ENCODE results near the gene KIF27.
A peak's percentile ranks its signal among the peaks of the same experiment; 100 is the strongest.
"Not testable (repeated sequence)": the region's sequence is repeated elsewhere in the genome, so short reads cannot be mapped to it uniquely, and the experiment has no call there.

The KIF27 gene

DNA sequence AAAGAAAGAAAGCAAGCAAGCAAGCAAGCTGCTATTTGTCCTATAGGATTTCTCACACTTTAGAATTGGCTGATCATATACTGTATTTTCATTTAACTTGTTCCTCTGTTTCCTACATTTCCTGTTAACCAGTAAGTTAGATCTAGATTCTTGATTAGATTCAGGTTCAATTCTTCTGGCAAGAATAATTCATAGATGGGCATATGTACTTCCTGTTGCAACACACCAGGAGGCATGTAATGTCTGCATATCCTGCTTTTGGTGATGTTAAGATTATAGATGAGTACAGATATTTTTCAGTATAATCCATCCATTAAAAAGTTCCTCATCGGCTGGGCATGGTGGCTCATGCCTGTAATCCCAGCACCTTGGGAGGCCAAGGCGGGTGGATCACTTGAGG is 10.8 kb upstream of the KIF27 start:
- Histone ChIP-seq H3K27ac (ENCODE audit: low read depth, low read length) (no peak overlapping the region), H3K4me3 (ENCODE audit: low read depth, low read length) (no peak overlapping the region), H3K9me3 (ENCODE audit: control insufficient read depth, insufficient read depth, low read depth, low read length) (no peaks in the 10 kb centered on the region), H3K9ac (ENCODE audit: low read length) (no peak overlapping the region), H3K27me3 (ENCODE audit: control insufficient read depth, insufficient read depth, low read length) (no peaks in the 10 kb centered on the region), H3K4me1 (ENCODE audit: control insufficient read depth, insufficient read depth, low read length) (peaks cover 12% of the 10 kb centered on the region), H3K36me3 (ENCODE audit: control insufficient read depth, insufficient read depth, low read length) (no peaks in the 10 kb centered on the region)

DNA sequence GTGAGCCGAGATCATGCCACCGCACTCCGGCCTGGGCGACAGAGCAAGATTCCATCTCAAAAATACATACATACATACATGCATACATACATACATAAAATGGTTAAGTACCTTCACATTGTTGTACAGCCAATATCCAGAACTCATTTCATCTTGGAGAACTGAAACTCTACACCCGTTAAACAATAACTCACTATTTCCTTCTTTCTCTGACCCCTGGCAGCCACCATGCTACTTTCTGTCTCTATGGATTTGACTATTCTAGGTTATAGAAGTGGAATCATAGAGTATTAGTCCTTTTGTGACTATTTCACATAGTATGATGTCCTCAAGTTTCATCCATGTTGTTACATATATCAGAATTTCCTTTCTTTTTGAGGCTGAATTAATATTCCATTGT is 9.6 kb upstream of the KIF27 start:
- peaks cover 12% of the 10 kb centered on the region for H3K4me1 ChIP-seq (ENCODE audit: control insufficient read depth, insufficient read depth, low read length)
- no peaks in the 10 kb centered on the region for H3K9me3 ChIP-seq (ENCODE audit: control insufficient read depth, insufficient read depth, low read depth, low read length)
- H3K36me3 ChIP-seq (ENCODE audit: control insufficient read depth, insufficient read depth, low read length): no peaks in the 10 kb centered on the region
- H3K9ac ChIP-seq (ENCODE audit: low read length): no peak overlapping the region
- H3K4me3 ChIP-seq (ENCODE audit: low read depth, low read length): no peak overlapping the region
- H3K27me3 ChIP-seq (ENCODE audit: control insufficient read depth, insufficient read depth, low read length): no peaks in the 10 kb centered on the region
- H3K27ac ChIP-seq (ENCODE audit: low read depth, low read length): no peak overlapping the region

DNA sequence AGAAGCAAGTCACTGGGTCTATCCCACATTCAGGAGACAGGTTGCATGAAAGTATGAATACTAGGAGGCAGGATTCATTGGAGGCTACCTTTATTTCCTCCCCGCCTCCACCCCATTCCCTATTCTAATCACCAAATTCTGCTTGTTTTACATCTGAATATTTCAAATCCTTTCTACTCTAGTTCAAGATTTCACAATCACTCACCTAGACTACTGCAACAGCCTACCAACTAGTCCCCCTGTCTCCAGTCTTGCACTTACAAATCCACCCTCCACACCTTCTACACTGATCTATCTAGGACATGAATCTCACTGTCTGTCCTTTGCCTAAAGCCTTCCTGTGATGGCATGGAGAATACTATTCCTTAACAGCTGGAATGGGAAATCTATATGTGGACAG is 6.4 kb upstream of the KIF27 start:
- Histone ChIP-seq H3K4me1 (ENCODE audit: control insufficient read depth, insufficient read depth, low read length) (no peaks in the 10 kb centered on the region), H3K4me3 (ENCODE audit: low read depth, low read length) (no peak overlapping the region), H3K27me3 (ENCODE audit: control insufficient read depth, insufficient read depth, low read length) (no peaks in the 10 kb centered on the region), H3K36me3 (ENCODE audit: control insufficient read depth, insufficient read depth, low read length) (no peaks in the 10 kb centered on the region), H3K27ac (ENCODE audit: low read depth, low read length) (no peak overlapping the region), H3K9me3 (ENCODE audit: control insufficient read depth, insufficient read depth, low read depth, low read length) (no peaks in the 10 kb centered on the region), H3K9ac (ENCODE audit: low read length) (no peak overlapping the region)

DNA sequence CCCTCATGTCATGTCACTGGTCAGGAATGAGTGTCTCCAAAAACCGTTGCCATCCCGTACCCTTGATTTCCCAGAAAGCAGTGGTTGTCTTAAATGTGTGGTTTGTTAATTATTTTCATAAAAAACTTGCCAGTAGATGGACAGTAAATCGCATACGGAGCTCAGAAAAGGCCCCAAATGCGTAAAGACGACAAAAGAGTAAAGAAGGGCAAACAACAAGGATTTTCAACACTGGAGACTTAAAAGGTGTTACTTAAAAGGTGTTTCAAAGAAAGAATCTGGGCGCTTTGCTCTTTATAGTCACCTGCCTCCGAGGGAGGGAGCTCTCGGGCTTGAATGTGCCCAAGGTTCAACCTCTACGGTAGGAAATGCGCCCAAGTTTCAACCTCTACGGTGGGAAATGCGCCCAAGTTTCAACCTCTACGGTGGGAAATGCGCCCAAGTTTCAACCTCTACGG is 734 bp downstream of the KIF27 start:
- H3K27ac ChIP-seq (ENCODE audit: low read depth, low read length): peak overlapping the region; percentile 84

DNA sequence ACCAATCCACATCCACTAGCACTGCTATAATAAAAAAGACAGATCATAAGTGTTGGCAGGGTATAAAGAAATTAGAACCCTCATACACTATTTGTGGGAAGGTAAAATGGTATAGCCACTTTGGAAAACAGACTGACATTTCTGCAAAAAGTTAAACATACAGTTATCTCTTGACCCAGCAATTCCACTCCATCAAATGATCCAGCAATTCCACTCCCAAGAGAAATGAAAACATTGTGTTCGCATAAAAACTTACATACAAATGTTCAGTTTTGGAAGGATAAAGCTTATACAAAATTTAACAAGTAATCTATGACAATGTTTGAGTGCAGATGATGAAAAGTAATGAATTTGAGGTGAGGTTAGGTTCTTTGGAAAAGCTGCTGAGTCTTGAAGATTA is 2.1 kb downstream of the KIF27 start:
- H3K27ac ChIP-seq (ENCODE audit: low read depth, low read length): no peak overlapping the region
- peaks cover 6% of the 10 kb centered on the region; the same call in 1 of the 2 replicates for H3K4me1 ChIP-seq (ENCODE audit: control insufficient read depth, insufficient read depth, low read length)
- no peaks in the 10 kb centered on the region for H3K9me3 ChIP-seq (ENCODE audit: control insufficient read depth, insufficient read depth, low read depth, low read length)
- no peaks in the 10 kb centered on the region for H3K36me3 ChIP-seq (ENCODE audit: control insufficient read depth, insufficient read depth, low read length)
- no peaks in the 10 kb centered on the region for H3K27me3 ChIP-seq (ENCODE audit: control insufficient read depth, insufficient read depth, low read length)
- no peak overlapping the region for H3K4me3 ChIP-seq (ENCODE audit: low read depth, low read length)
- H3K9ac ChIP-seq (ENCODE audit: low read length): no peak overlapping the region

More for the DNA sequence above, 734 bp downstream of the KIF27 start:
- Histone ChIP-seq H3K4me1 (ENCODE audit: control insufficient read depth, insufficient read depth, low read length) (peaks cover 6% of the 10 kb centered on the region; the same call in 1 of the 2 replicates), H3K4me3 (ENCODE audit: low read depth, low read length) (peak overlapping the region; percentile 61), H3K9ac (ENCODE audit: low read length) (peak overlapping the region; percentile 82), H3K36me3 (ENCODE audit: control insufficient read depth, insufficient read depth, low read length) (no peaks in the 10 kb centered on the region), H3K9me3 (ENCODE audit: control insufficient read depth, insufficient read depth, low read depth, low read length) (no peaks in the 10 kb centered on the region), H3K27me3 (ENCODE audit: control insufficient read depth, insufficient read depth, low read length) (no peaks in the 10 kb centered on the region)

DNA sequence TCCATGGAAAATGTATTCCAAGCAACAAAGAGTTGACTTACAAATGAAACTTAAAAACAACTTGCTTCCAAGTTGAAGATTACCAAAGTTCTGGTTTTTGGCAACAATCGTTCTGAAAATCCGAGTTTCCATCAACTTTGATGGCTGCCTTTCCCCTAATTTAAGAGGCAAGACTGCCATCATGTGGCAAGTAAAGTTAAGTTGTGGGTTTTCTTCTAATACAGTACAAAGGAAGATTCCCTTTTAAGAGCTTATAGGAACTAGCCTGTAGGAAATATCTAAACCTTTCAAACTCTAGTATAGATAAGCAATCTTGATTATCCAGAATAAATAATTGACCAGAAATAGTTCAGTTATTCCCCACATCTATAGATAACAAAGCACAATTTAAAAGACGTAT is 9.0 kb downstream of the KIF27 start:
- H3K4me3 ChIP-seq (ENCODE audit: low read depth, low read length); H3K4me1 ChIP-seq (ENCODE audit: control insufficient read depth, insufficient read depth, low read length); H3K9me3 ChIP-seq (ENCODE audit: control insufficient read depth, insufficient read depth, low read depth, low read length); H3K9ac ChIP-seq (ENCODE audit: low read length); H3K36me3 ChIP-seq (ENCODE audit: control insufficient read depth, insufficient read depth, low read length); H3K27me3 ChIP-seq (ENCODE audit: control insufficient read depth, insufficient read depth, low read length); H3K27ac ChIP-seq (ENCODE audit: low read depth, low read length): not testable (repeated sequence)

DNA sequence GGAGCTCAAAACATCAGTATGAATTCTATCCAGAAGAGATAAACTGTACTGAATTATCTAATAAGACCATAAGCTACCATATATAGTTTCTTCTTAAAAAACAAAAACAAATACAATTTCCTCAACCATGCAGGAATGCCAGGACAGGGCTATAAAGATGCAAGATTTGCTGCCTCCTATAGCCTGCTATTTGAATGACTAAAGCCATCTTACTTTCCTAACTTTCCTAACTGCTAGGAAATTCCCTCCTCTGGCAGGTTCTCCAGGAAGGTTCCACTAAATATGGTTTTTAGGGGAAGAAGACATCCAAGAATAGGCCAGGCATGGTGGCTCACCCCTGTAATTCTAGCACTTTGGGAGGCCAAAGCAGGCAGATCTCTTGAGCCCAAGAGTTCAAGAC is 15.1 kb downstream of the KIF27 start:
- Histone ChIP-seq H3K27ac (ENCODE audit: low read depth, low read length) (no peak overlapping the region), H3K9ac (ENCODE audit: low read length) (no peak overlapping the region), H3K4me3 (ENCODE audit: low read depth, low read length) (no peak overlapping the region), H3K27me3 (ENCODE audit: control insufficient read depth, insufficient read depth, low read length) (no peaks in the 10 kb centered on the region), H3K36me3 (ENCODE audit: control insufficient read depth, insufficient read depth, low read length) (no peaks in the 10 kb centered on the region), H3K4me1 (ENCODE audit: control insufficient read depth, insufficient read depth, low read length) (no peaks in the 10 kb centered on the region), H3K9me3 (ENCODE audit: control insufficient read depth, insufficient read depth, low read depth, low read length) (no peaks in the 10 kb centered on the region)

DNA sequence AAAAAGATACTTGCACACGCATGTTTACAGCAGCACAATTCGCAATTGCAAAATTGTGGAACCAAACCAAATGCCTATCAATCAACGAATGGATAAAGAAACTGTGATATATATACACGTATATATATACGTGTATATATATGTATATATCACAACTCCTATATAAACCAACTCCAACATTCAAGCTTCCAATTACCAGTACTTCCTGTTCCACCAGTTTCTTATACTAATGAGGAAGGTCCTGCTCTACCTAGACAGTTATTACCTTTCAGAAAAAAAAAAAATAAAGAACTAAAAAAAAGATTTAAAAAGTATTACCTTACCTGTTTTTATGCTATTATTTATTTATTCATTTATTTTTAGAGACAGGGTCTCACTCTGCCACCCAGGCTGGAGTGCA is 20.6 kb downstream of the KIF27 start:
- not testable (repeated sequence) for H3K9me3 ChIP-seq (ENCODE audit: control insufficient read depth, insufficient read depth, low read depth, low read length); H3K4me1 ChIP-seq (ENCODE audit: control insufficient read depth, insufficient read depth, low read length); H3K9ac ChIP-seq (ENCODE audit: low read length); H3K27me3 ChIP-seq (ENCODE audit: control insufficient read depth, insufficient read depth, low read length); H3K4me3 ChIP-seq (ENCODE audit: low read depth, low read length); H3K36me3 ChIP-seq (ENCODE audit: control insufficient read depth, insufficient read depth, low read length); H3K27ac ChIP-seq (ENCODE audit: low read depth, low read length)

DNA sequence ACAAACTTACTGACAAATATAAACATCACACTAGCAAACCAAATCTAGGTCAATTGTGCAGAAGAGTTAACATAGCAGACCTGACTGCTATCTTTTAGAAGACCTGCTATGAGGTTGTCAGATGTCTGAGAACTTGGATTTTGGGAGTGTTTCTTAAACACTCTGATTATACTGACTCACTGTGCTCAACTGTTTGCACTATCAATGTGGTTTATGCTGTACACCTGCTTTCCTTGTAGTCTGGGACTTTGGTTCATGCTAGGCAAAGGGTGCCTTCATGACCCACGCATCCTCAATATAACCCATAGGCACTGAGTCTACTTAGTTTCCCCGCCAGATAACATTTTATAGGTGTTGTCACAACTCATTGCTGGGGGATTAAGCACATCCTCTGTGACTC is 26.9 kb downstream of the KIF27 start:
- not testable (repeated sequence) for H3K4me1 ChIP-seq (ENCODE audit: control insufficient read depth, insufficient read depth, low read length); H3K9me3 ChIP-seq (ENCODE audit: control insufficient read depth, insufficient read depth, low read depth, low read length); H3K27ac ChIP-seq (ENCODE audit: low read depth, low read length); H3K36me3 ChIP-seq (ENCODE audit: control insufficient read depth, insufficient read depth, low read length); H3K4me3 ChIP-seq (ENCODE audit: low read depth, low read length); H3K9ac ChIP-seq (ENCODE audit: low read length); H3K27me3 ChIP-seq (ENCODE audit: control insufficient read depth, insufficient read depth, low read length)

DNA sequence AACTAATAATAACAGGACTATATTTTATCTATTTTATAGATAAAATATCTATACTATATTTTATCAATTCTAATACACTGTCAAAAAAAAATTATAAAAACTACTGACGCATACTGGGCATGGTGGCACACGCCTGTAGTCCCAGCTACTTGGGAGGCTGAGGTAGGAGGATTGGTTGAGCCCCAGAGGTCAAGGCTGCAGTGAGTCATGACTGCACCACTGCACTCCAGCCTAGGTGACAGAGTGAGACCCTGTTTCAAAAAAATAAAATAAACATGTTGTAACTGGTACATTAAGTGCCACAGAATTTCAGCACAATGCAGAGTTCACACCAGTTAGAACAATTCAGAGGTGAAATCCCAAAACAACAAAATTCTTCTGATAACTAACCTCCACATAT is 34.7 kb downstream of the KIF27 start:
- not testable (repeated sequence) for H3K27me3 ChIP-seq (ENCODE audit: control insufficient read depth, insufficient read depth, low read length); H3K9ac ChIP-seq (ENCODE audit: low read length); H3K4me3 ChIP-seq (ENCODE audit: low read depth, low read length); H3K9me3 ChIP-seq (ENCODE audit: control insufficient read depth, insufficient read depth, low read depth, low read length); H3K36me3 ChIP-seq (ENCODE audit: control insufficient read depth, insufficient read depth, low read length); H3K4me1 ChIP-seq (ENCODE audit: control insufficient read depth, insufficient read depth, low read length); H3K27ac ChIP-seq (ENCODE audit: low read depth, low read length)

DNA sequence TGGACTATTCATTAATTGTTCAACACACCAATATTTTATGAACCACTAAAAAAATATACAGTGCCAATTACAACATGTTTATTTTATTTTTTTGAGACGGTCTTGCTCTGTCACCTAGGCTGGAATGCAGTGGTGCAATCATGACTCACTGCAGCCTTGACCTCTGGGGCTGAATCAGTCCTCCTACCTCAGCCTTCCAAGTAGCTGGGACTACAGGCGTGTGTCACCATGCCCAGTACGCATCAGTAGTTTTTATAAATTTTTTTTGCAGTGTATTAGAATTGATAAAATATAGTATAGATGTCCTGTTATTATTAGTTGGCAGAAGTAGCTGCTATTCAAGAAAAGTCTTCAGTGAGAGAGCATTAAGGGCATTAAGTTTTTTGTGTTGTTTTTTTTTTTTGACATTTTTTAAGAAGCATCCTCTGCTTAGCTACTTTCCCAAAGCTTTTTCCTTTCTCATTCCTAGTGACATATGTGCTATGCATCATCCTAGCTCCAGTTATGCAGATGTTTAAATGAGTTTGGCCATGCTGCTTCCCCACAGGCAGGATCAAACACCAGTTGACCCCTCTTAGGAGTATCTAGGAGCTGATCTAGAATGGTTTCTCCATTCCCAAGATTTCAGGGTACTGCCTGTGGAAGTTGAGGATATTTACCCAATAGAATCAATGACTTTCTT is 35.5 kb downstream of the KIF27 start:
- not testable (repeated sequence) for H3K27ac ChIP-seq (ENCODE audit: low read depth, low read length); H3K36me3 ChIP-seq (ENCODE audit: control insufficient read depth, insufficient read depth, low read length); H3K4me3 ChIP-seq (ENCODE audit: low read depth, low read length); H3K4me1 ChIP-seq (ENCODE audit: control insufficient read depth, insufficient read depth, low read length); H3K27me3 ChIP-seq (ENCODE audit: control insufficient read depth, insufficient read depth, low read length); H3K9ac ChIP-seq (ENCODE audit: low read length); H3K9me3 ChIP-seq (ENCODE audit: control insufficient read depth, insufficient read depth, low read depth, low read length)

All from HUES6 (cell line).